ENCODE data around the gene C2orf92.
"Not testable (repeated sequence)": the region's sequence is repeated elsewhere in the genome, so short reads cannot be mapped to it uniquely, and the experiment has no call there.

C2orf92 gene

DNA sequence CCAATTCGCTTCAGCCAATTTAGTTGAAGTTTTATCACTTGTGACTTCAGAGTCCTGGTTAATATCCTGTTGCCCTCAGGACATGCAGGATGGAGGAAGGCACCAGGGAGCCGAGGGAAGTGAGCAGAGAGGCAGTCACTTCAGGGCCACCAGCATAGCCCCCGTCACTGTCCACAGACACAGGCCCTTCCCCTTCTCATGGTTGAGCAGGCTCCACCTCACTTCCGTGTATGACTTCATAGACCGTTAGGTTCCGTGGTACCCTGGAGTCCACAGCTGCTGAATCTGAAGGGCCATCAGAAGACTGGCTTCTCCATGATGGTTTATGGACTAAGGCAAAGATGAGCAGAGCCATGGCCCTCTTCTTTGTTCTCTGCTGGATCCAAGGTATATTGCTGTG lies at the start of gene C2orf92:
C2orf92 (plus strand) TSS at position 266 of the 400 bp plus-strand sequence; CDS start at position 342, 76 bp downstream.
- H3K4me3 ChIP-seq (ENCODE audit: low read depth, low read length), result no peak within 1 kb of the TSS
- CTCF ChIA-PET, result interaction anchor here (1.2 to 1.6 kb wide), 2 partner anchors 30 to 79 kb away, joined by 5 to 8 read pairs; no protein-coding TSS in a partner anchor
- POLR2A ChIA-PET, result no interaction called here
- DNase-seq (ENCODE audit: low read depth, low spot score), result no peak
- TF ChIP-seq, protein P1, sequence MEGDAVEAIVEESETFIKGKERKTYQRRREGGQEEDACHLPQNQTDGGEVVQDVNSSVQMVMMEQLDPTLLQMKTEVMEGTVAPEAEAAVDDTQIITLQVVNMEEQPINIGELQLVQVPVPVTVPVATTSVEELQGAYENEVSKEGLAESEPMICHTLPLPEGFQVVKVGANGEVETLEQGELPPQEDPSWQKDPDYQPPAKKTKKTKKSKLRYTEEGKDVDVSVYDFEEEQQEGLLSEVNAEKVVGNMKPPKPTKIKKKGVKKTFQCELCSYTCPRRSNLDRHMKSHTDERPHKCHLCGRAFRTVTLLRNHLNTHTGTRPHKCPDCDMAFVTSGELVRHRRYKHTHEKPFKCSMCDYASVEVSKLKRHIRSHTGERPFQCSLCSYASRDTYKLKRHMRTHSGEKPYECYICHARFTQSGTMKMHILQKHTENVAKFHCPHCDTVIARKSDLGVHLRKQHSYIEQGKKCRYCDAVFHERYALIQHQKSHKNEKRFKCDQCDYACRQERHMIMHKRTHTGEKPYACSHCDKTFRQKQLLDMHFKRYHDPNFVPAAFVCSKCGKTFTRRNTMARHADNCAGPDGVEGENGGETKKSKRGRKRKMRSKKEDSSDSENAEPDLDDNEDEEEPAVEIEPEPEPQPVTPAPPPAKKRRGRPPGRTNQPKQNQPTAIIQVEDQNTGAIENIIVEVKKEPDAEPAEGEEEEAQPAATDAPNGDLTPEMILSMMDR (IDR thresholded peaks at IDR 0.05; ENCODE audit: insufficient read depth, low read length, missing control alignments), result no peak

DNA sequence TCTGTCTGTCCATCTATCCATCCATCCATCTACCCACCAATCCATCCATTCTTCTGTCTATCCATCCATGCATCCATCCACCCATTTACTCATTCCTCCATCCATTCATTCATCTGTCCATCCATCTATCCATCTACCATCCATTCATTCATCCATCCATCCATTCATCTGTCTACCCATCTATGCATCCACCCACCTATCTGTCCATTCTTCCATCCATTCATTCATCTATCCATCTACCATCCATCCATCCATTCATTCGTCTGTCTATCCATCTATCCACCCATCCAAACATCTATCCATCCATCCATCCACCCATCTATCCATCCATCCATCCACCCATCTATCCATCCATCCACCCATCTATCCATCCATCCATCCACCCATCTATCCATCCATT lies 49.0 kb upstream of the C2orf92 start:
- H3K4me3 ChIP-seq (ENCODE audit: low read depth, low read length); DNase-seq (ENCODE audit: low read depth, low spot score); CTCF ChIA-PET; POLR2A ChIA-PET: not testable (repeated sequence)

DNA sequence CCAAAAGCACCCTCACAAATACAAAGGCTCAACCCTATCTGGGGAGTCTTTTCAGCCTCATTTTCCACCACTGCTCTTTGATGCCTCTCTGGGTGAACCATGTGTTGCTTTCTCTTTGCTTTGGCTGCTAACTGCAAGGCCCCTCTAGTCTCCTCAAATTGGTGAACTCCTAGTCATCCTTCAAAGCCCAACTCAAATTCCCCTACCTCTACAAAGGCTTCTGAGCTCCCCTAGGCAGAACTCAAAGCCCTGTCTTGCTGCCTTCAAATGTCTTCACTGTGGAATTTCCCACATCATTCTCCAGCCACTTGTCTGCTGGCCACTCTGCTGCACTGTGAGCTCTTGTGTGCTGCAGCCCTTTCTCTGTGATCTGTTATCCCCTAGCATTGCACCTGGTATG lies 46.5 kb upstream of the C2orf92 start:
- CTCF ChIA-PET; POLR2A ChIA-PET; DNase-seq (ENCODE audit: low read depth, low spot score); H3K4me3 ChIP-seq (ENCODE audit: low read depth, low read length): not testable (repeated sequence)

DNA sequence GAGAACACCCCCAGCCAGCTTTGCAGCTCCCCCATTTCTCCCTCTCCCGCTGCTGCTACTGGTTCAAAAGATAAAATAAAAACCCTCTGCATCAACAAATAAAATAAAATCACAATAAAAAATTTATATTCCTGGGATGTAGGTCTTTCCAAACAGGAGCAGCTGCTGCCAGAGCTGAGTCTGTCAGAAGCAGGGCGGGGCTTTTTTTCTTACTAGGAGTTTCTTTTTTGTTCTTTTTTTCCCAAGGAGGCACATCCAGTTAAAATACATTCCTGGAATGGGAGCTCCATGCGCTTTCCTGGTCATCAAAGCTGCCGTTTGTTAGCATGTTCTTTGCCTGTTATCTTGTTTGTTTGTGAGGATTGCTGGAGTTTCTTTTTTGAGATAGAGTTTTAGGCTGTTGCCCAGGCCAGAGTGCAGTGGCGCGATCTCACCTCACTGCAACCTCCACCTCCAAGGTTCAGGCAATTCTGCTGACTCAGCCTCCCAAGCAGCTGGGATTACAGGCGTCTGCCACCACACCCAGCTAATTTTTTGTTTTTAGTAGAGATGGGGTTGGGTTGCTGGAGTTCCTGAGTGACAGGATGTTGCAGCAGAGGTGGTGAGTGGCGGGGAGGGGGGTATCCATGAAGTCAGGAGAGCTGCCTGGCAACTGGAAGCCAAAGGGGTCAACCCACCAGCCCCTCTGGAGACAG lies 44.0 kb upstream of the C2orf92 start:
- CTCF ChIA-PET; POLR2A ChIA-PET; H3K4me3 ChIP-seq (ENCODE audit: low read depth, low read length); DNase-seq (ENCODE audit: low read depth, low spot score): not testable (repeated sequence)

DNA sequence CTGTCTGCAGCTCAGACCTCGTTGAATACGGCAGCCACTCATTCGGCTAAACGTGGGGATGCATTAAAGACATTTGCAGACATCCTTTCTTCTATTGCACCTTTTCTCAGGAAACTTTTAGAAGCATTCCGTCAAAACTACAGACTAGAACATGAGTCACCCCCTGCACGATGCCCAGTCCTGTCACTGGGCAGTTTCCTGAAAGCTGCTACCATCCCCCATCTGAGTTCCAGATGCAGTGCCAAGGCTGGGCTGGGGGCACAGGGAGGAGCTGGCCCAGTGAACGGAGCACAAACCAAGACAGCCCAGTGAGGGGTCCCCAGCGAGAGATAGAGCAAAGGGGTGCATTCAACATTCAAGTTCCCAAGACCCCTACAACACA lies 43.5 kb upstream of the C2orf92 start:
- POLR2A ChIA-PET; H3K4me3 ChIP-seq (ENCODE audit: low read depth, low read length); DNase-seq (ENCODE audit: low read depth, low spot score); CTCF ChIA-PET: not testable (repeated sequence)

DNA sequence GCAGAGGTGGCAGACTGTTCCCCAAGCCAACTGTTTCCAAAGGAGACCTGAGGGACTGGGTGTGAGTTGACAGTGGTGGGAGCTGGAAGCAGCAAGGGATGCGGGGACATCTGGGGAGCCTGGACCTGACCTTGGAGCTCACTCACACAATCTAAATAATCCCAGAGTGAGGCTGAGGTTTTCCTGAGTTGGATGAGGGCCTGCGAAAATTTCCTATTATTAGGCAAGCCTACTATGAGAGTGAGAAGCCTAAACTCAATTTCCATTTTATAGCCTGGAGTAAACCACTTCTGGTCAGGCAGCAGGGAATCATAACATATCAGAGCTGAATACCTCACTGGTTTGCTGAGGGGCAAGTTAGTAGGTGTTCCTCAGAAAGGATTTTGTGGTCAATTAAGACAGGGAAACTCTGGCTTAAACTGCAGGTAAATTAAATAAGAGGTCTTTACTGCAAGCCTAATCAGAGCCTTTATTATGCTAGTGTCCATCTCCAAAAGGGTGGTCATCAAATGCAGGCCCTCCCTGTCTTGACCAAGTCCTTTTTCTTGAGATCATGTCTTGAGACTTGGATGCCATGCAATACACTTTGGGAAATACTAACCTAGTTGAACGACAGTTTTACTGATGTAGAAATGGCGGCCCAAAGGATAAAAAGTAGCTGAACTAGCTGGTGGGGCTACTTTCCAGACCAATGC lies 25.3 kb upstream of the C2orf92 start:
- no peak for DNase-seq (ENCODE audit: low read depth, low spot score)
- POLR2A ChIA-PET, result no interaction called here
- H3K4me3 ChIP-seq (ENCODE audit: low read depth, low read length), result no peak overlapping the region
- CTCF ChIA-PET, result interaction anchor here (2.5 to 3.8 kb wide), 2 partner anchors 21 to 54 kb away, joined by 7 to 28 read pairs; no protein-coding TSS in a partner anchor
- TF ChIP-seq, protein P1 (IDR thresholded peaks at IDR 0.05; ENCODE audit: insufficient read depth, low read length, missing control alignments), result no peak

DNA sequence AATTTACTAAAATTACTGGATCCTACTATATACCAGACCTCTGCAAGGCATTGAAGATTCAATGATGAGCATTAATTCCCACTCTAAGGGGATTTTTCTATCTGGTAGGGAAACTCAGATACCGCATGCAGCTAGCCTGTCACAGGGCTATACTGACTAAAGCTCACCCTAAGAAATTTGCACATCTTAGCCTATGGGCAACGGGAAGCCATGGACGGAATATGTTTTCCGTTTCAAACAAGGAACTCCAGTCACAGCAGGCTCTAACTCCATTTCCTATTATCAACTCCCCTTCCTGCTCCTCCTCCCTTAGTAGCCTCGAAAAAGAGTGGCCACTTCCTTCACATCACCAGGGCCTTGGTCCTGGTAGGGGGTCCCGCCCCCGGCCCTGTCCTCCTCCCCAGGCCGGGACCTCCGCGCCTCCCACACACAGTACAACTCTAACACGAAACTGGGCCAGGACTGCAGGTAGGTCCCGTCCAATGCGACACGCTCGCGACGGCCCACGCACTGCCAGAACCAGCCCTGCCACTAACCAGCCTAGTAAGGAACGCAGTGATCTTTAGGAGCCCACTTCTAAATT lies 24.3 kb upstream of the C2orf92 start:
- TF ChIP-seq, protein P1 (IDR thresholded peaks at IDR 0.05; ENCODE audit: insufficient read depth, low read length, missing control alignments), result no peak
- peak overlapping the region; percentile 97 for H3K4me3 ChIP-seq (ENCODE audit: low read depth, low read length)
- no peak for DNase-seq (ENCODE audit: low read depth, low spot score)
- CTCF ChIA-PET, result interaction anchor here (0.8 to 4.7 kb wide), 4 partner anchors 18 to 54 kb away, joined by 3 to 44 read pairs (median 16); partner anchors contain the start of gene ACTR1B
- POLR2A ChIA-PET, result interaction anchor here (0.9 to 2.4 kb wide), 5 partner anchors 11 to 55 kb away, joined by 3 to 23 read pairs (median 9); partner anchors contain the start of genes ACTR1B and ANKRD36B
